Stimulated activated CD4-positive, alpha-beta T cell treated with anti-CD3 and anti-CD28 coated beads, Interleukin-12 subunit alpha, Interleukin-12 subunit beta, amount 100 ng/mL, for 4 hours (primary cell): Measurements from ENCODE around the gene GALP.
A peak's percentile ranks its signal among the peaks of the same experiment; 100 is the strongest.
"Not testable (repeated sequence)": the region's sequence is repeated elsewhere in the genome, so short reads cannot be mapped to it uniquely, and the experiment has no call there.

ENCODE experiments used
- DNase-seq: peaks from one replicate; pipeline ENCODE4 v3.0.0-alpha.2; 2020

Gene GALP

GRCh38 chr19:56148955-56149655 is 26.7 kb upstream of the GALP start:
- DNase-seq, result not testable (repeated sequence)

DNA sequence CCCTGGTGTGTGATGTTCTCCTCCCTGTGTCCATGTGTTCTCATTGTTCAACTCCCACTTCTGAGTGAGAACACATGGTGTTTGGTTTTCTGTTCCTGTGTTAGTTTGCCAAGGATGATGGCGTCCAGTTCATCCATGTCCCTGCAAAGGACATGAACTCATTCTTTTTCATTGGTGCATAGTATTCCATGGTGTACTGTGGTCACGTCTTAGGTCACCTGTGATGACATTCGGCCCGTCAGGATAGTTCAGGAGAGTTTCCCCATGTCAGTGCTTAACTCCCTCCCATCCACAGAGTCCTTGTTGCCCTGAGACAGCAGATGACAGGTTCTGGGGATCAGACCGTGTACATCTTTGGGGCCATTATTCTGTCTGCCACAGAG is 26.2 kb upstream of the GALP start:
- no peak for DNase-seq

GRCh38 chr19:56150358-56150757 is 25.4 kb upstream of the GALP start:
- DNase-seq, result no peak

DNA sequence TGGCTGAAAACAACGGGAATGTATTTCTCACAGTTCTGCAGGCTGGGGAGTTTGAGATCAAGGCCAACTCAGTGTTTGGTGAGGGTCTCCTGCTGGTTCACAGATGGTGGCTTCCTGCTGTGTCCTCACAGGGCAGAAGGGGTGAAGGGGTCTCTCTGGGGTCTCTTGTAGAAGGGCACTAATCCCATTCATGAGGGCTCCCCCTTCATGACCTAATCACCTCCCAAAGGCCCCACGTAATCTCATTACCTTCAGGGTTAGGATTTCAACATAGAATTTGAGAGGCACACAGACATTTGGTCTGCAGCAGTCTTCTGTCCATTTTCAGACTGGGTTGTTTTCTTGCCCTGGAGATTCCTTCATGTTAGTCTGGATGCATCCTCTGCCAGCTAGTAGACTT is 23.2 kb upstream of the GALP start:
- DNase-seq, result no peak

GRCh38 chr19:56153507-56153906 is 22.3 kb upstream of the GALP start:
- no peak for DNase-seq

DNA sequence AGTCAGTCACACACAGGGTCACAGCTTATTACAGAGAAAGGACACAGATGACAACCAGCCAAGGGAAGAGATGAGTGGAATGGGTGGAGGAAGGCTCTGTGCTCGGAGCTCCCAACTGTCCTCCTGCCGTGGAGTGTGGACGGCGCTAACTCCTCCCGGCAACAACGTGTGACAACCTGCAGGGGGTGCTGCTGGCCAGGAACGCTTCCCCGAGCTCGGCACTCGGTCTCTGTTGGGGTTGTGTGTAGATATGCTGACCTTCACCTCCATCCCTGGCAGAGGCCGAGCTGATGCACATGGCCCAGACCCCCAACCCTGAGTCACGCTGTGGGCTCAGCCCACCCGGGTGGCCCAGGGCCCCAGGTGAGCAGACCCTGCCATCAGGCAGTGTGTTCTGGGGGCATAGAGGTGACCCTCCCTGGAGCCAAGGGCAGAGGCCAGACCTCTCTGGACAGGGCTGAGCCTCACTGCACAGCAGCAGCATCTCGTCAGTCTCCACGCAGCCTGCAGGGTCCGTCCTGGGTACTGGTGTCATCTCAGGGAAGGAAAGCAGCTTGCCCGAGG is 20.6 kb upstream of the GALP start:
- no peak for DNase-seq

GRCh38 chr19:56156768-56157167 is 19.0 kb upstream of the GALP start:
- DNase-seq, result no peak

GRCh38 chr19:56158170-56158757 is 17.5 kb upstream of the GALP start:
- DNase-seq, result no peak

GRCh38 chr19:56159009-56159559 is 16.7 kb upstream of the GALP start:
- DNase-seq, result no peak

DNA sequence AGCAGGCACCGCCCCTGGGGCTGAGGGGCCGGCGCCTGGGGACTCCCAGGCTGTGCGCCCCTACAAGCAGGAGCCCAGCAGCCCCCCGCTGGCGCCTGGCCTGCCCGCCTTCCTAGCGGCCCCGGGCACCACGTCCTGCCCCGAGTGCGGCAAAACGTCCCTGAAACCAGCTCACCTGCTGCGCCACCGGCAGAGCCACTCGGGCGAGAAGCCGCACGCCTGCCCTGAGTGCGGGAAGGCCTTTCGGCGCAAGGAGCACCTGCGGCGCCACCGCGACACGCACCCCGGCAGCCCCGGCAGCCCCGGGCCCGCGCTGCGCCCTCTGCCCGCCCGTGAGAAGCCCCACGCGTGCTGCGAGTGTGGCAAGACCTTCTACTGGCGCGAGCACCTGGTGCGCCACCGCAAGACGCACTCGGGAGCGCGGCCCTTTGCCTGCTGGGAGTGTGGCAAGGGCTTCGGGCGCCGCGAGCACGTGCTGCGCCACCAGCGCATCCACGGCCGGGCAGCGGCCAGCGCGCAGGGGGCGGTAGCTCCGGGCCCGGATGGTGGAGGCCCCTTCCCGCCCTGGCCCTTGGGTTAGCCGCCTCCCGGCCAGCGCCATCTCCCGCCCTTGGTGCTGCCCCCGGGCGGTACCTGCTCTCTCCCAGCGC is 16.1 kb upstream of the GALP start:
- no peak for DNase-seq

- DNase-seq, result no peak
Measured at GRCh38 chr19:56161534-56161933, 14.3 kb upstream of the GALP start.

DNA sequence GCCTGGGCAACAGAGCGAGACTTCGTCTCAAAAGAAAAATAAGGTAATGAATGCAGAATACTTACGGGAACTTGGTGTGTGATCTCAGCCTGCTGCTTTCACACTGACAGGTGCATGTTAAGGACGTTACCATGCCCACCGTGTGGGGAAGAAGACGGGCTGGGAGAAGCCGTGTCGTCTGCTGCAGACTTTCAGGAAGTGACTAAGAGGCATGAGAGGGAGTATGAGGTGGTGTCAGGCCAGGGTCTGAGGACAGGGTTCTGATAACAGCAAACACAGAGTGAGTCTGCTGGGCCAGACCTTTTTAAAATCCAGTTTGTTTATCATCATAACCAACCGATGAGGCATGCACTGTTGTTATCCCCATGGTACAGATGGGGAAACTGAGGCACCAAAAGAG is 13.6 kb upstream of the GALP start:
- DNase-seq, result peak; percentile 8

DNA sequence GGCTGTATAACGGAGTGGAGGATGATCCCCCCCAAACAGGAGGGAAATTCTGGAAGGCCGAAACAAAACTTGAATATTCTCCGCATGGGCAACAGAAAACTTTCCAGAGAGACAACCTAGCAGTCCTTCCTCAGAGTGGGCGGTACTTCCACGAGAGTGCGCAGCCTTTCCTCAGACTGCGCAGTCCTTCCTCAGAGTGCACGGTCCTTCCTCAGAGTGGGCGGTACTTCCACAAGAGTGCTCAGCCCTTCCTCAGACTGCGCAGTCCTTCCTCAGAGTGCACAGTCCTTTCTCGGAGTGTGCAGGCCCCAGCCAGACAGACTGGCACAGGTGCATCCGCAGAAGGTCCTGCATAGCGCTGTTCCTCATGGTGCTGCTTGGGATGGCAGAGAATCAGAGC is 12.7 kb upstream of the GALP start:
- no peak for DNase-seq

GRCh38 chr19:56167064-56167578 is 8.7 kb upstream of the GALP start:
- DNase-seq, result no peak

DNA sequence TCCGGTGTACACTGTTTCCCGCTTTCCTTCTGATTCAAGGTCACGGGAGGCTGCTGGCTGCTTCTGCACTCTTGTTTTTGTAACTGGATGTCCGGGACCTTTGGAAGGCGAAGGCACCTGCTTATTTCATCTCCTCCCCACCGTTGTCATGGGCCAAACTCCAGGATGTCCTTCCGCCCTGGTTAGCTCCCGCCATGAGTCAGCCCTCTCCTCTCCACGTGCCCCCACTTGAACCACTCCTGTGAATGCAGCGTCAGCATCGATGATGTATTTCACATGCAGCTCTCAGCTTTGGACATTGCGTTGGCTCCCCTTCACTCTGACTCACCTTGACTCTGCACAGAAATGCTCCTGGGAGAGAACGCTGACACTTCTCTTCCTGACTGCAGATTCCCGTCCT is 5.5 kb upstream of the GALP start:
- DNase-seq, result no peak

- DNase-seq, result no peak
Measured at GRCh38 chr19:56174086-56174485, 1.7 kb upstream of the GALP start.

DNA sequence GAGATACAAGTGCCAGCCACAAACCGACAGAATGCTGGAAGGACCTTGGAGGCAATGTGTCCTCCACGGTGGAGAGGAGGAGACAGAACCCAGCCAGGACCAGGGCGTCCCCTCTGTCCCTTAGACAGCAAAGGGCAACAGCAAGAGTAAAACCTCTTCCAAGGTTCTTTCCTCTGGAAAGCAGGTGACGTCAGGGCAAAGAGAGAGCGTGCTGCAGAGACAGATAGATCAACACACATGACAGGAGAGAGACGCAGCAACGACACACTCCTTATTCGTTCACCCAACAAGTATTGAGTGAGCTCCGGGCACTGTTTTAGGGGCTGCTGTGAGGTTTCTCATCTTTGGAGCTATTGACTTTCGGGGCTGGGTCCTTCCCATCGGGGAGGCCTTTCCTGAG is 1.3 kb upstream of the GALP start:
- no peak for DNase-seq

DNA sequence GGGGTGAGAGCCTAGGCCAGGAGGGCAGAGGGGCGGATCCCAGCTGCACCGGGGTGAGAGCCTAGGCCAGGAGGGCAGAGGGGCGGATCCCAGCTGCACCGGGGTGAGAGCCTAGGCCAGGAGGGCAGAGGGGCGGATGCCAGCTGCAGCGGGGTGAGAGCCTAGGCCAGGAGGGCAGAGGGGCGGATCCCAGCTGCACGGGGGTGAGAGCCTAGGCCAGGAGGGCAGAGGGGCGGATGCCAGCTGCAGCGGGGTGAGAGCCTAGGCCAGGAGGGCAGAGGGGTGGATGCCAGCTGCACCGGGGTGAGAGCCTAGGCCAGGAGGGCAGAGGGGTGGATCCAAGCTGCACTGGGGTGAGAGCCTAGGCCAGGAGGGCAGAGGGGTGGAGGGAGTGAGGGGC is 502 bp downstream of the GALP start:
- DNase-seq, result not testable (repeated sequence)

- no peak for DNase-seq
Measured at GRCh38 chr19:56176881-56177280, 1.1 kb downstream of the GALP start.

GRCh38 chr19:56177564-56178243 is 1.9 kb downstream of the GALP start:
- no peak for DNase-seq

- DNase-seq, result no peak
Measured at GRCh38 chr19:56189785-56190184, 14.0 kb downstream of the GALP start.

- DNase-seq, result no peak
Measured at GRCh38 chr19:56191115-56191514, 15.3 kb downstream of the GALP start.

- DNase-seq, result no peak
Measured at GRCh38 chr19:56191711-56192110, 15.9 kb downstream of the GALP start.
